ENCODE measurements around the gene SLC16A2.

SLC16A2 gene

GRCh38 chrX:74523870-74524735 is 102.8 kb downstream of the SLC16A2 start:
- DNase-seq (ENCODE audit: insufficient read length, low spot score) (no peak), FAIRE-seq (no peak)
- TF ChIP-seq CTCF (IDR thresholded peaks at IDR 0.05; ENCODE audit: insufficient read depth, missing control alignments), result no peak

GRCh38 chrX:74525116-74525515 is 103.8 kb downstream of the SLC16A2 start:
- DNase-seq (ENCODE audit: insufficient read length, low spot score) (no peak), FAIRE-seq (no peak)
- TF ChIP-seq CTCF (IDR thresholded peaks at IDR 0.05; ENCODE audit: insufficient read depth, missing control alignments), result no peak

- no peak for TF ChIP-seq CTCF (IDR thresholded peaks at IDR 0.05; ENCODE audit: insufficient read depth, missing control alignments)
- DNase-seq (ENCODE audit: insufficient read length, low spot score), result no peak
- FAIRE-seq, result no peak
Observed at GRCh38 chrX:74526764-74527163, 105.5 kb downstream of the SLC16A2 start.

- no peak for DNase-seq (ENCODE audit: insufficient read length, low spot score)
- TF ChIP-seq CTCF (IDR thresholded peaks at IDR 0.05; ENCODE audit: insufficient read depth, missing control alignments), result no peak
- FAIRE-seq, result no peak
Observed at GRCh38 chrX:74527350-74527749, 106.1 kb downstream of the SLC16A2 start.

GRCh38 chrX:74529311-74529710 is 108.0 kb downstream of the SLC16A2 start:
- FAIRE-seq (no peak), DNase-seq (ENCODE audit: insufficient read length, low spot score) (no peak)
- TF ChIP-seq CTCF (IDR thresholded peaks at IDR 0.05; ENCODE audit: insufficient read depth, missing control alignments), result no peak

GRCh38 chrX:74531081-74531480 is 109.8 kb downstream of the SLC16A2 start:
- no peak for FAIRE-seq

More at GRCh38 chrX:74531081-74531480, 109.8 kb downstream of the SLC16A2 start:
- no peak for TF ChIP-seq CTCF (IDR thresholded peaks at IDR 0.05; ENCODE audit: insufficient read depth, missing control alignments)
- no peak for DNase-seq (ENCODE audit: insufficient read length, low spot score)
